Kidney epithelial cell (primary cell): ENCODE results near the gene ZNF497. TPM values are rescaled to one million over a fixed set of nuclear protein-coding genes. Genes with fewer than 3 reads are reported as not detected.

Source experiments
- DNase-seq: peaks from one replicate; pipeline ENCODE4 v3.0.0-alpha.2; 2010; ENCODE audit warnings: low read depth
- H3K27me3 ChIP-seq: 2 replicates; pipeline ENCODE4 v1.6.0; 2011; ENCODE audit warnings: low read length; ENCODE audit not compliant: control insufficient read depth, insufficient read depth
- H3K36me3 ChIP-seq: 2 replicates; pipeline ENCODE4 v1.5.1; 2011; ENCODE audit warnings: low read length; ENCODE audit not compliant: control insufficient read depth, insufficient read depth
- H3K4me3 ChIP-seq: 2 replicates; pipeline ENCODE4 v1.5.1; 2011; ENCODE audit warnings: low read depth, mild to moderate bottlenecking, control low read depth, low read length
- total RNA-seq: library from RNA; depleted of rRNA; stranded (reverse); fragments of >200 nt; gene quantifications from 2 replicates; pipeline ENCODE4 v1.2.3, GENCODE V29; 2015
- TF ChIP-seq, protein P1 (sequence below): IDR thresholded peaks from 2 replicates; pipeline ENCODE4 v1.5.1; 2011; ENCODE audit warnings: mild to moderate bottlenecking, moderate library complexity, low read length, control low read depth, inconsistent platforms; ENCODE audit not compliant: insufficient read depth, poor library complexity, severe bottlenecking

Gene ZNF497
- total RNA-seq, 1 donor from 2014 or later = 0.58 TPM

DNA sequence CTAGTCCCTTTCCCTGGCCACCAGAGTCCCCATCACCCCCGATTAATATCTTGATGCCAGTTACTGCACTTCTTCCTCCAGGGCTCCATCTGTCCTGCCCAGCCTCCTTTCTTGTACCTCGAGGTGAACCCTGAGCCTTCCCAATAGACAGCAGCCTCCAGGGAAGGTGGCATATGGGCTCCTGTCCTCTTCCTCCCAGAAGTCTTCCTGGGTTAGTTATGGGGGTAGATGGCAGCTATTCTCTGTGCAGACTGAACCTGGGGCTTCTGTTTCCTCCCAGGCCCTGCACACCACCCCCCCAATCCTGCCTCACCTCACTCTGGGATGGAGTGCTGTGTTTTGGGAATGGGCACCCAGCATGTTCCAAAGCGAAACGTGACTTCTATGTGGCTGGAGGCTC lies 35.5 kb upstream of the ZNF497 start:
- Histone ChIP-seq H3K27me3 (peaks cover 22% of the 10 kb centered on the region), H3K36me3 (peaks cover 6% of the 10 kb centered on the region), H3K4me3 (no peak overlapping the region)
- TF ChIP-seq, protein P1, sequence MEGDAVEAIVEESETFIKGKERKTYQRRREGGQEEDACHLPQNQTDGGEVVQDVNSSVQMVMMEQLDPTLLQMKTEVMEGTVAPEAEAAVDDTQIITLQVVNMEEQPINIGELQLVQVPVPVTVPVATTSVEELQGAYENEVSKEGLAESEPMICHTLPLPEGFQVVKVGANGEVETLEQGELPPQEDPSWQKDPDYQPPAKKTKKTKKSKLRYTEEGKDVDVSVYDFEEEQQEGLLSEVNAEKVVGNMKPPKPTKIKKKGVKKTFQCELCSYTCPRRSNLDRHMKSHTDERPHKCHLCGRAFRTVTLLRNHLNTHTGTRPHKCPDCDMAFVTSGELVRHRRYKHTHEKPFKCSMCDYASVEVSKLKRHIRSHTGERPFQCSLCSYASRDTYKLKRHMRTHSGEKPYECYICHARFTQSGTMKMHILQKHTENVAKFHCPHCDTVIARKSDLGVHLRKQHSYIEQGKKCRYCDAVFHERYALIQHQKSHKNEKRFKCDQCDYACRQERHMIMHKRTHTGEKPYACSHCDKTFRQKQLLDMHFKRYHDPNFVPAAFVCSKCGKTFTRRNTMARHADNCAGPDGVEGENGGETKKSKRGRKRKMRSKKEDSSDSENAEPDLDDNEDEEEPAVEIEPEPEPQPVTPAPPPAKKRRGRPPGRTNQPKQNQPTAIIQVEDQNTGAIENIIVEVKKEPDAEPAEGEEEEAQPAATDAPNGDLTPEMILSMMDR = no peak
- DNase-seq = no peak

GRCh38 chr19:58397533-58398037 lies 35.0 kb upstream of the ZNF497 start:
- peaks cover 10% of the 10 kb centered on the region for H3K36me3 ChIP-seq
- no peak overlapping the region for H3K4me3 ChIP-seq
- TF ChIP-seq, protein P1 = no peak
- no peak for DNase-seq
- peaks cover 22% of the 10 kb centered on the region for H3K27me3 ChIP-seq

DNA sequence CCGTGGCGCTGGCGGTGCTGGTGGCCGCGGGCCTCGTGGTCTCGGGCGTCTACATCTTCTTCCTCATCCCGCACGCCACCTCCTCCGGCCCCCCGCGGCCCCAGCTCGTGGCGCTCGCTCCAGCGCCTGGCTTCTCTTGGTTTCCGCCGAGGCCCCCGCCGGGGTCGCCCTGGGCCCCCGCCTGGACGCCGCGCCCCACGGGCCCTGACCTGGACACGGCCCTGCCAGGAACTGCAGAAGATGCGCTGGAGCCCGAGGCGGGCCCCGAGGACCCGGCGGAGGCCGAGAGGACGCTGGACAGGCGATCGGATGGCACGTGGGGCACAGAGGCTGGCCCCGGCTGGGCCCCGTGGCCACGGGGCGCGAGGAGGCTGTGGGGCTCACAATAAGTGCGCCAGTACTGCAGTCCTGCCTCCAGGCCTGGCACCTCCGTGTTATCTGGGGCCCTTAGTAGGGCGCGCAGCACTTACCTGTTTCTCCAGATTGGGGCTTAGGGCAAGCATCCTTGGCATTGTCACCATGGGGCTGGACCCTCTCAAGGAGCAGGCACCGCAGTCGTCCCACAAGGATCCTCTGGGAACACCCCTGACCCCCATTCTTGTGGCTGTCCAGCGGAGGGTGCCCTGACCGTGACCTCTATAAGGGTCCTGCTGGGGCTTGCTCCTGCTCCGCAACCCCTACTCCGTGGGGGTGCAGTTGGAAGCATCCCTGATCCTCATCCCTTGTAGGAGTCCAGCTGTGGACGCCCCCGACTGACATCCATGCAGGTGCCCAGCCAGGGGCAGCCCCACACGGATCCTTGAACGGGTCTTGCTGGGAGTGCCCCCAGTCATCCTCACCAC lies 34.4 kb upstream of the ZNF497 start:
- no peak for DNase-seq
- H3K4me3 ChIP-seq = no peak overlapping the region
- peaks cover 22% of the 10 kb centered on the region for H3K27me3 ChIP-seq
- TF ChIP-seq, protein P1 = no peak
- H3K36me3 ChIP-seq = peaks cover 10% of the 10 kb centered on the region

GRCh38 chr19:58395979-58396627 lies 33.6 kb upstream of the ZNF497 start:
- peak overlapping the region; percentile 2 for H3K4me3 ChIP-seq
- no peak for DNase-seq
- TF ChIP-seq, protein P1 = no peak
- peaks cover 10% of the 10 kb centered on the region for H3K36me3 ChIP-seq
- H3K27me3 ChIP-seq = peaks cover 22% of the 10 kb centered on the region

- DNase-seq = no peak
- Histone ChIP-seq H3K36me3 (peaks cover 10% of the 10 kb centered on the region), H3K27me3 (peaks cover 22% of the 10 kb centered on the region), H3K4me3 (peak within 1 kb of the TSS; percentile 2)
- TF ChIP-seq, protein P1 = no peak
Measured at GRCh38 chr19:58395220-58395978, 32.8 kb upstream of the ZNF497 start, which contains the start of gene RNF225. TSS of gene RNF225 (plus strand) at chr19:58395656. CDS start at chr19:58396090, 434 bp downstream.
